Measurements from ENCODE around the gene TMEM116.
A peak's percentile ranks its signal among the peaks of the same experiment; 100 is the strongest.
"Not testable (repeated sequence)": the region's sequence is repeated elsewhere in the genome, so short reads cannot be mapped to it uniquely, and the experiment has no call there.

The TMEM116 gene

DNA sequence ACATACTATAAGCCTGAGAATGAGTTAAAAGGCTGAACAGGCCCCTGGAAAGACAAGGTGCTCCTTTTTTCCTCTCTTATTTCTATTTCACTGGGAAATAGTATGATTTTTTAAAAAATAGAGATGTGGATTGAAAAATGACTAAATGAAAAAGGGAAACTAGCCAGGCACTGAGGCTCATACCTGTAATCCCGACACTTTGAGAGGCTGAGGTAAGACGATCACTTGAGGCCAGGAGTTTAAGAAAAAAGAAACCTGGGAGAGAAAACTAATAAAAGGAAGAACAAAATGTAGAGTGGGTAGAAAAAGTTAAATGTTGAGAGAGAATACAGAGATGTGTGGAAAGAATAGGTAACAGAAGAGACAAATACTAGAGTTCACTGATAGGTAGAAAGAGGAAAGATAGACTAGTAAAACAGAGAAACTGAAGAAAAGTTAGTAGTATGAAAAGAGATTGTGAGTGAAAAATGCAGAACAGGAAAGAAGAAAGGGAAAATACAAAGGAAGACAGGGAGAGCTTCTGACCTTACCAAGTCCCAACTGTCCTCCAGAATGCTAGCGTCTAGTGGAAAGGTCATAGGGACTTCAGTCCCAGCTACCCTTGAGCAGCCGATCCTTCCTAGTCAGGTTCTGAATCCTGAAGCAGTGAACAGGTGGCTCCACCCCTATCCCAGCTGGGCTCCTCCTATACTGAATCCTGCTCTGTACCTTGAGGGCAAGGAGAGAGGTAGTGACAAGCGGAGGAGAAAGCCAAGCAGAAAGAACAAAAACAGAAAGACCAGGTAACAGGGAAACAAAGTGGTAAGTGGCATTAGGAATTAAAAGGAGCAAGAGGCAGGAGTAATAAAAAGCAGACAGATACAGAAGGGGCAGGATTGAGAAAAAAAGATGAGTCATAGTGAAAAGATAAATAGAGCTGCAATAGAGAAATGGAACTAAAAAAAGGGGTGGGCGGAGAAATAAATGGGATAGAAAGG lies 7.3 kb downstream of the TMEM116 start:
- TF ChIP-seq POLR2AphosphoS5 (IDR thresholded peaks at IDR 0.05; ENCODE audit: low read depth, low read length) (no peak), POLR2A (IDR thresholded peaks at IDR 0.05; ENCODE audit: low read depth, low read length) (no peak), TAF1 (IDR thresholded peaks at IDR 0.05; ENCODE audit: borderline replicate concordance, low read depth, low read length) (no peak)
- FAIRE-seq (peak; percentile 30), DNase-seq (ENCODE audit: insufficient read length) (no peak)

- TF ChIP-seq TAF1 (IDR thresholded peaks at IDR 0.05; ENCODE audit: borderline replicate concordance, low read depth, low read length) (no peak), POLR2A (IDR thresholded peaks at IDR 0.05; ENCODE audit: low read depth, low read length) (no peak), POLR2AphosphoS5 (IDR thresholded peaks at IDR 0.05; ENCODE audit: low read depth, low read length) (no peak)
- no peak for FAIRE-seq
Observed at GRCh38 chr12:112004041-112004440, 8.9 kb downstream of the TMEM116 start.

DNA sequence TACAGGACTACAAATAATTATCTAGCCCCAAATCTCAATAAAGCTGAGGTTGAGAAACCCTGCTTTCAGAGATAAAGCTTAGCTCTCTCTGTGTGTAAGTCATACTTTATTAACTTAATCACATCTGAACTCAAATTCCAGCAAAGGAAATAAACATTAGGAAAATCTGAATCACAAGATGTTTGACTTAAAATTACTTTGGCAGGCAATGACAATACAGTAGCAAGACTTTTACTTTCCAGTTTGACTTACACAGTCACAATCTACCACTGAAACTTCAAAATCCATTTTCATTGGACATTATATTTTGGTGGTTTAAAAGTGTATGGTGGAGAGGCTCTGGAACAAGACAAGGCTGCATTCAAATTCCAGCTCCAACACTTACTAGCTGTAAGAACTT lies 11.4 kb downstream of the TMEM116 start:
- FAIRE-seq (no peak), DNase-seq (ENCODE audit: insufficient read length) (no peak)
- TF ChIP-seq POLR2A (IDR thresholded peaks at IDR 0.05; ENCODE audit: low read depth, low read length) (no peak), TAF1 (IDR thresholded peaks at IDR 0.05; ENCODE audit: borderline replicate concordance, low read depth, low read length) (no peak), POLR2AphosphoS5 (IDR thresholded peaks at IDR 0.05; ENCODE audit: low read depth, low read length) (no peak)

More at GRCh38 chr12:112004041-112004440, 8.9 kb downstream of the TMEM116 start:
- no peak for DNase-seq (ENCODE audit: insufficient read length)

DNA sequence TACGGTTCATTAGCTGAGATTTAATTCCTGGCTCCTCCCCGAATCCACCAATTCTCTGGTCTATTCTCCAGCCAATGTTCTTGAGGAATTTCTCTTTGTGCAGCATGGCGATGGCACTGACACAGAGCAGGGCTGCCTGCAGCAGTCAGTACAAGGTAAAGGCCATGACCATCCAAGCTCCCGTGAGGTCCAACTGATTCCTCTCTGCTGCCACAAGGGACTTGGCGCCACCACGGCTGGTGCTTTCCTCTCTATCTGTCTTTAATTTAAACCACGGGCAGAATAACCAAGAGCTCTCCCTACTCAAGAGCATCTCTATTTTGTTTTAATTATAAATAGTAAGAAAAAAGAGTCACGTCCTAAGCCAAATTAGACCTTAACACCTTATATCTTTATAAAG lies 12.1 kb downstream of the TMEM116 start:
- TF ChIP-seq TAF1 (IDR thresholded peaks at IDR 0.05; ENCODE audit: borderline replicate concordance, low read depth, low read length) (no peak), POLR2AphosphoS5 (IDR thresholded peaks at IDR 0.05; ENCODE audit: low read depth, low read length) (no peak), POLR2A (IDR thresholded peaks at IDR 0.05; ENCODE audit: low read depth, low read length) (no peak)
- FAIRE-seq (no peak), DNase-seq (ENCODE audit: insufficient read length) (no peak)

DNA sequence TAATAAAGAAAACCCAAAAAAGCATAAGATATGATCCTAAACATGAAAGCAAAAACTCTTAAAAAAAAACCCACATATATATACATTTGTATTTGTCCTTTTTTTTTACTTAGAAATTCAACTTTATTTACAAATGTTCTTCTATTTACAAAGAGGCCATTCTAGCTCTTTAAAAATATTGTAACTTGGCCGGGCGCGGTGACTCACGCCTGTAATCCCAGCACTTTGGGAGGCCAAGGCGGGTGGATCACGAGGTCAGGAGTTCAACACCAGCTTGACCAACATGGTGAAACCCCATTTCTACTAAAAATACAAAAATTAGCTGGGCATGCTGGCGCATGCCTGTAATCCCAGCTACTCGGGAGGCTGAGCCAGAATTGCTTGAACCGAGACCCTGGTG lies 13.8 kb downstream of the TMEM116 start:
- FAIRE-seq; DNase-seq (ENCODE audit: insufficient read length): not testable (repeated sequence)

DNA sequence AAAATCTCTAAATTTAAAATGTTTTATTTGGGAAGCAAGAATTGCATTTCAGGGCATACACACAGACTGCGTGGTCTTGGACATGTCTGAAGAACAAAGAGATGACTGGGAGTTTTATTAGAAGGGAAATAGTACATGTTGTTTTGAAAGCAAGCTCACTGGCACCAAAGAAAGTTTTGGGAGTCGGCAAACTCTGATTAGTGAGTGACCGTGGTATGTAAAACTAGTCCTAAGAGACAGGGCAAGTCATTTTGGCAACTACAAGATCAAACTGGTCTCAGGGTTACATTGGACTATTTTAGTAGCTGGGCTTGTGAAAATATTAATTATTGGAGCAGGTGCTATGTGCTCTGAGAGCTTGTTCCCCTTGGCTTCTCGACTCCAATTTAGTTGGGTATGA lies 14.9 kb downstream of the TMEM116 start:
- TF ChIP-seq TAF1 (IDR thresholded peaks at IDR 0.05; ENCODE audit: borderline replicate concordance, low read depth, low read length) (no peak), POLR2AphosphoS5 (IDR thresholded peaks at IDR 0.05; ENCODE audit: low read depth, low read length) (no peak), POLR2A (IDR thresholded peaks at IDR 0.05; ENCODE audit: low read depth, low read length) (no peak)
- FAIRE-seq (no peak), DNase-seq (ENCODE audit: insufficient read length) (no peak)

- no peak for FAIRE-seq
- TF ChIP-seq POLR2A (IDR thresholded peaks at IDR 0.05; ENCODE audit: low read depth, low read length) (no peak), POLR2AphosphoS5 (IDR thresholded peaks at IDR 0.05; ENCODE audit: low read depth, low read length) (no peak), TAF1 (IDR thresholded peaks at IDR 0.05; ENCODE audit: borderline replicate concordance, low read depth, low read length) (no peak)
- no peak for DNase-seq (ENCODE audit: insufficient read length)
Observed at GRCh38 chr12:111997300-111997699, 15.7 kb downstream of the TMEM116 start.

GRCh38 chr12:111995782-111996480 lies 17.0 kb downstream of the TMEM116 start:
- DNase-seq (ENCODE audit: insufficient read length) (no peak), FAIRE-seq (no peak)
- no peak for TF ChIP-seq POLR2AphosphoS5 (IDR thresholded peaks at IDR 0.05; ENCODE audit: low read depth, low read length)
- TF ChIP-seq TAF1 (IDR thresholded peaks at IDR 0.05; ENCODE audit: borderline replicate concordance, low read depth, low read length): no peak
- no peak for TF ChIP-seq POLR2A (IDR thresholded peaks at IDR 0.05; ENCODE audit: low read depth, low read length)

DNA sequence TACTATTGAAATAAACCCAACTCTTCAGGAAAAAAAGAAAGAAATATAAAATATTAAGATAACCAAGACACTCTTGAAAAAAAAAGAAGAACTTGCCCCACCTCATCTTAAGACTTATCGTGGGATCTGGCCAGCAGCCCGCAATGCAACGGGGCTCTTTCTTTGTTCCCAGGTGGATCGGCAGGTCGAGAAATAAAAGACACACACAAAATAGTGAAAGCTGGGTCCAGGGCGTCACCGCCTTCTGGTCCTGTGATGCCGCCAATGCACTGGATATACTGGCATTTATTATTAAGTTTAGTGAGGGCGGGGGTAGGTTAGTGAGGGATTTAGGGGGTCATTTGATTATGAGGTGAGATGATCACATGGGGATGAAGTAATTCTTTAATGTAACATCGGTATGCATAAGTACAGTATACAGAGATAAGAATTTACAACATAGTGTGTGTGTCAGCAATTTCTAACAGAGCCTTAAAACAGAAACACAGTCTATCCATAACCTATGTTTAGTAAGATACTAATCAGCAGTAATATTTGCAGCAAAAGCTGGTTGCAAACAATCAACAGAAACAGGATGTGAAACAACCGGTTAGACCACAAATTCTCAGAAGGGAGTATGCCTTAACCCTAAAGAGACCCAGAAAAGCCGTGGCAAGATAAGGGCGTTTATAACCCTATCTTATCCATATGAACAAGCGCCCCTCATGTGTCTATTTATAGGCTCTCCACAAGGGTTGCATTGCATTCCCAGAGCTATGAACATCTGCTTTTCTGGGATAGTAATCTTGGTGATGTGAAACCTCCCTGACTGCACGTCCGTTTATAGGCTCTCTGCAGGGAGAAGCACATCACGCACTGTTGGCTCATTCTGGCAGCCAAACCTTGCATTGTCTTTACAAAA lies 18.5 kb downstream of the TMEM116 start:
- peak; percentile 60 for FAIRE-seq
- DNase-seq (ENCODE audit: insufficient read length): not testable (repeated sequence)

DNA sequence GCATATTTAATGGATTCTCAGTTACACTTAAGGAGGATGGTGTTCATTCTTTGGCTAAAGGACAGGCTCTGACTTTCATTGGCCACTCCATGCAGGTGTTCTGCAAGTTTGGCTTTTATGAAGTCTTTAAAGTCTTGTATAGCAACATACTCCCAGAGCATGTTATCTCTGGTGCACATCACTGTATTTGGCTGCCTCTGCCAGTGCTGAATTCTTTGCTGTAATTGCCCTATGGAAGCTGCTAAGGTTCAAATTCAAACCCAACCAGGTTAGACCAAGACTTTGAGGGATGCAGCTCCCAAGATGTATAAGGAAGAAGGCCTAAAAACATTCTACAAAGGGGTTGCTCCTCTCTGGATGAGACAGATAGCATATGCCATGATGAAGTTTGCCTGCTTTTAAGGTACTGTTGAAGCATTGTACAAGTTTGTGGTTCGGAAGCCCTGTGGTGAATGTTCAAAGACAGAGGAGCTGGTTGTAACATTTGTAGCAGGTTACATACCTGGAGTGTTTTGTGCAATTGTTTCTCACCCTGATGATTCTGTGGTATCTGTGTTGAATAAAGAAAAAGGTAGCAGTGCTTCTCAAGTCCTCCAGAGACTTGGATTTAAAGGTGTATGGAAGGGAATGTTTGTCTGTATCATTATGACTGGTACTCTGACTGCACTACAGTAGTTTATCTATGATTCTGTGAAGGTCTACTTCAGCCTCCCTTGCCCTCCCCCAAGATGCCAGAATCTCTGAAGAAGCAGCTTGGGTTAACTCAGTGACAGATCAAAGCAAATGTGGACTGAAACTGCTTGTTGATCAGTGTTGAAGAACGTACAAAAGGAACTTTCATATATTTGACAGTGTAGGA lies 19.4 kb downstream of the TMEM116 start:
- TF ChIP-seq POLR2A (IDR thresholded peaks at IDR 0.05; ENCODE audit: low read depth, low read length) (no peak), POLR2AphosphoS5 (IDR thresholded peaks at IDR 0.05; ENCODE audit: low read depth, low read length) (no peak), TAF1 (IDR thresholded peaks at IDR 0.05; ENCODE audit: borderline replicate concordance, low read depth, low read length) (no peak)
- FAIRE-seq (peak; percentile 54), DNase-seq (ENCODE audit: insufficient read length) (no peak)
